ENCODE data around the gene FBLN1.

The FBLN1 gene

DNA sequence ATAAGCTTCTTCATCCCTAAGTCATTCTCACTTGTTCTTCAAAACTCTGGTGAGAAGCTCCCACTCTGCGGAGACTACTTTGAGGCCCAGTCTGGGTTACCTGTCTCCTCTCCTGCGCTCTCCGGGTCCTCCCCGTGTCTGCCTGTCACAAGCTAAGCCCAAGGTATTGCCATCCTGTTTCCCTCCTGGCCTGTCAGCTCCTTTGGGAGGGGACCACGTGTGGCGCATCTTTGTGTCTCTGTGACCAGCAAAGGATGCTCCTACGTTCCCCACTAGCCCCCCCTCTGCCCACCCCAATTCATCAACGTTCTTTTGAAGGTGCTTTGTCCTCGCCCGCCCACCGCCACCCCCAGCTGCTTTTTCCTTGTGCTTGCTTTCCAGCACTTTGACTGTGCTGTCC is 31.8 kb upstream of the FBLN1 start:
- Histone ChIP-seq H3K4me1 (peaks cover 5% of the 10 kb centered on the region), H3K79me2 (no peaks in the 10 kb centered on the region), H3K9ac (no peak overlapping the region), H3K4me3 (ENCODE audit: low read depth, low read length) (no peak overlapping the region), H3K36me3 (ENCODE audit: control insufficient read depth, insufficient read depth, low read length) (no peaks in the 10 kb centered on the region), H2AFZ (no peak overlapping the region), H3K4me2 (ENCODE audit: low read length) (no peak overlapping the region), H3K27ac (no peak overlapping the region), H3K27me3 (ENCODE audit: control insufficient read depth, insufficient read depth, low read length) (no peaks in the 10 kb centered on the region), H3K9me3 (ENCODE audit: control insufficient read depth, low read length) (no peaks in the 10 kb centered on the region)
- TF ChIP-seq, protein P1, sequence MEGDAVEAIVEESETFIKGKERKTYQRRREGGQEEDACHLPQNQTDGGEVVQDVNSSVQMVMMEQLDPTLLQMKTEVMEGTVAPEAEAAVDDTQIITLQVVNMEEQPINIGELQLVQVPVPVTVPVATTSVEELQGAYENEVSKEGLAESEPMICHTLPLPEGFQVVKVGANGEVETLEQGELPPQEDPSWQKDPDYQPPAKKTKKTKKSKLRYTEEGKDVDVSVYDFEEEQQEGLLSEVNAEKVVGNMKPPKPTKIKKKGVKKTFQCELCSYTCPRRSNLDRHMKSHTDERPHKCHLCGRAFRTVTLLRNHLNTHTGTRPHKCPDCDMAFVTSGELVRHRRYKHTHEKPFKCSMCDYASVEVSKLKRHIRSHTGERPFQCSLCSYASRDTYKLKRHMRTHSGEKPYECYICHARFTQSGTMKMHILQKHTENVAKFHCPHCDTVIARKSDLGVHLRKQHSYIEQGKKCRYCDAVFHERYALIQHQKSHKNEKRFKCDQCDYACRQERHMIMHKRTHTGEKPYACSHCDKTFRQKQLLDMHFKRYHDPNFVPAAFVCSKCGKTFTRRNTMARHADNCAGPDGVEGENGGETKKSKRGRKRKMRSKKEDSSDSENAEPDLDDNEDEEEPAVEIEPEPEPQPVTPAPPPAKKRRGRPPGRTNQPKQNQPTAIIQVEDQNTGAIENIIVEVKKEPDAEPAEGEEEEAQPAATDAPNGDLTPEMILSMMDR (IDR thresholded peaks at IDR 0.05) = no peak

DNA sequence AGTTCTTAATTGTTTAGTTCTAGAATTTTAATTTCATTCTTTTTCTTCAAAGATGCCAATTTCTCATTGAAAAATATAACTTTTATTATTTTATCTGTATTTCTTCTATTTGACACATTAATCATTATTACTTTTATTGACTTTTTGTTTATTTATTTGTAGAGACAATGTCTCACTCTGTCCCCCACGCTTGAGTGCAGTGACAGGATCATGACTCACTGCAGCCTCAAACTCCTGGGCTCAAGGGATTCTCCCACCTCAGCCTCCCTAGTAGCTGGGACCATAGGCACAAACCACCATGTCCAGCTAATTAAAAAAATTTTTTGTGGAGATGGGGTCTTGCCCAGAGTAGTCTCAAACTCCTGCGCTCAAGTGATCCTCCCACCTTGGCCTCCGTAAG is 30.3 kb upstream of the FBLN1 start:
- no peaks in the 10 kb centered on the region for H3K79me2 ChIP-seq
- H3K4me2 ChIP-seq (ENCODE audit: low read length) = no peak overlapping the region
- H3K27me3 ChIP-seq (ENCODE audit: control insufficient read depth, insufficient read depth, low read length) = no peaks in the 10 kb centered on the region
- H3K36me3 ChIP-seq (ENCODE audit: control insufficient read depth, insufficient read depth, low read length) = no peaks in the 10 kb centered on the region
- no peak overlapping the region for H3K4me3 ChIP-seq (ENCODE audit: low read depth, low read length)
- H3K27ac ChIP-seq = no peak overlapping the region
- no peak overlapping the region for H2AFZ ChIP-seq
- H3K9ac ChIP-seq = no peak overlapping the region
- TF ChIP-seq, protein P1 (IDR thresholded peaks at IDR 0.05) = no peak
- H3K4me1 ChIP-seq = peaks cover 15% of the 10 kb centered on the region
- no peaks in the 10 kb centered on the region for H3K9me3 ChIP-seq (ENCODE audit: control insufficient read depth, low read length)

DNA sequence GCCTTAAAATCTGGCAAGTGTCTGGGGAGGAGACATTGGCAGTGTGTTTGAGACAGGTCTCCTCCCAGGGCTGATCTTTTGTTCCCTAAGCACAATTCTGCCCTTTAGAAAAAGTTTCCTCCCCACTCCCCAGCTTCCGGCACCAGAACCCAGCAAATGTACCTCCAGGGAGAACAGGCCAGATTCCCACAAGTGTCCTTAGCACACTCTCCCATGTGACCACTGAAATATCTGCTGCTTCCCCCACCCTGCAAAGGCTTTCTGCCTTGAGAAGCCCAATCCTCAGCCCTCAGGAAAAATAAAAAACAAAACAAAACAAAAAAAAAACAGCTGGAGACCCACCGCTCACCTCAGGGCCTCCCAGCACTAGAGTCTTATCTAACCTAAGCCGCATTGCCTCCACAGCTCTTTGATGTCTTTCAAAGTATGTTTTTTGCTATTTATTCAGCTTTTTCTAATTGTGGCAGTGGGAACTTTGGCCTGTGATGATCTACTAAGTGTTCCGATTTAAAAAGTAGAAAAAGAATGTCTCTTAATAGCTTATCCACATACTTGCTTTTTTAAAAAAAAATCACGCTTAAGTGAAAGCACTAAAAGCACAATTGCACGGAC is 29.0 kb upstream of the FBLN1 start:
- TF ChIP-seq, protein P1 (IDR thresholded peaks at IDR 0.05) = no peak
- Histone ChIP-seq H3K27ac (no peak overlapping the region), H3K79me2 (no peaks in the 10 kb centered on the region)

DNA sequence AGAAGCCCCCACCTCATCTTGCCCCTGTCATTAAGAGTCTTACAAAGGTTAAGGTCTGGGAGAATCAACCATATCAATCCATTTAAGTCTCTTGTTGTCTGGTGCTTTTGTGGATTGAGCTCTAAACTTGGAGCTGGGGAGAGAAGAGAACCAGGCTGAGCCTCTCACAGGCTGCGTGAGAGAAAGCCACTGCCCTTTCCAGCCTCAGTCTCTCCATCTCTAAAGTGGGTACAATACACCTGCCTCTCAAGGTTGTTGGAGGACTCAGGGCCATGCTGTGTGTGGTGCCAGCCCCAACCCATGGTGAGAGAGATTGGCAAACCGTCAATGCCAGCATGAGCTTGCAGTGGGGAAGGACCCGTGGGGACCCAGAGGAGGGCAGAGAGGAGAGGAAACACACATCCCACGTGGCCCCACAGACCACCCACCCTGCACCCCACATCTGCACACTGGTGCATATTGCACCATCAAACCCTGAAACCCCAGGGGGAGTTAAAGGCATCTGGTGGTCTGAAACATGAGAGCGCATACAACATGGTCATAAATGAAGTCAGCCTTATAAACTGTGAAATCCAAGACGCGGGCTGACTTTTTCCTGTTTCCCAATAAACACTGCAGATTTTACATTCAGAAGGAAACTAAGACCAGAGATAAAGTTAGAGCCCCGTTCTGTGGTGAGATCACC is 27.5 kb upstream of the FBLN1 start:
- no peak overlapping the region for H3K9ac ChIP-seq
- no peak overlapping the region for H3K4me2 ChIP-seq (ENCODE audit: low read length)
- no peaks in the 10 kb centered on the region for H3K79me2 ChIP-seq
- H3K36me3 ChIP-seq (ENCODE audit: control insufficient read depth, insufficient read depth, low read length) = no peaks in the 10 kb centered on the region
- peaks cover 12% of the 10 kb centered on the region for H3K4me1 ChIP-seq
- H3K27me3 ChIP-seq (ENCODE audit: control insufficient read depth, insufficient read depth, low read length) = no peaks in the 10 kb centered on the region
- H3K9me3 ChIP-seq (ENCODE audit: control insufficient read depth, low read length) = no peaks in the 10 kb centered on the region
- no peak overlapping the region for H3K4me3 ChIP-seq (ENCODE audit: low read depth, low read length)
- TF ChIP-seq, protein P1 (IDR thresholded peaks at IDR 0.05) = no peak
- H2AFZ ChIP-seq = no peak overlapping the region
- no peak overlapping the region for H3K27ac ChIP-seq

More for the DNA sequence above, 29.0 kb upstream of the FBLN1 start:
- no peak overlapping the region for H3K4me3 ChIP-seq (ENCODE audit: low read depth, low read length)
- no peak overlapping the region for H2AFZ ChIP-seq
- no peaks in the 10 kb centered on the region for H3K27me3 ChIP-seq (ENCODE audit: control insufficient read depth, insufficient read depth, low read length)
- H3K4me2 ChIP-seq (ENCODE audit: low read length) = no peak overlapping the region
- peaks cover 17% of the 10 kb centered on the region for H3K4me1 ChIP-seq
- H3K9ac ChIP-seq = no peak overlapping the region
- H3K9me3 ChIP-seq (ENCODE audit: control insufficient read depth, low read length) = no peaks in the 10 kb centered on the region
- no peaks in the 10 kb centered on the region for H3K36me3 ChIP-seq (ENCODE audit: control insufficient read depth, insufficient read depth, low read length)
